NOMO-1 (cell line): ENCODE data around the gene PDCD1.

Experiments
- DNase-seq, 2 experiments: peaks; one replicate each; lab custom pipeline; 2025; ENCODE audit not compliant: unreplicated experiment in 2 of 2; lab: John Stamatoyannopoulos, UW

The PDCD1 gene

DNA sequence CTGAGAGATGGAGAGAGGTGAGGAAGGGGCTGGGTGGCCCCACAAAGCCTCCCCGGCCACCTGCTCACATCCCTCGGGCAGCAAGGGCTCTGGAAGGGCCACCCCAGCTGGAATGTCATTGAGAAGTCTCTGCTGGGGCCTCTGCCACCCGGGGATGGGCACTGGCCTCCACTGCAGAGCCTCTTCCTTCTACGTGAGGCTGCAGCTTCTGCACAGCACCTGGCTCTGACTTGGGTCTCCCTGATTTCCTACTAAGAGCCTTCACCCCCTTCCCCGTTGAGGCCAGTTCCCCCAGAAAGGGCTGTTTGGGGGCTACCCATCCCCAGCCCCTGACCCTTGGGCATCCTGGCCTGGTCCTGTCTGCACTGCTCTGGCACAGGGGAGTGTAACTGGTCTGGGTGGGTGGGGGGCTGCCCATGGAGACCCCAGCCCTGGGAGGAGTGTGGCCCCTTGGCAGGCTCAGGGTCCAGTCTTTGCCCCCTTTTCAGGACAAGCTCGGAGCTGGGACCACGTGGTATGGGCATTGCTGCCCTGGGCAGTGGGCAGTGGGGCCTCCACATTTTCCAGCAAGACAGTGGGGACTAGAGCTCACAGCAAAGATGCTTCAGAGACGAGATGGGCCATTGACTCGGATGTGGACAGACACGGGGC, 5.6 kb downstream of the PDCD1 start:
- DNase-seq = no peak

DNA sequence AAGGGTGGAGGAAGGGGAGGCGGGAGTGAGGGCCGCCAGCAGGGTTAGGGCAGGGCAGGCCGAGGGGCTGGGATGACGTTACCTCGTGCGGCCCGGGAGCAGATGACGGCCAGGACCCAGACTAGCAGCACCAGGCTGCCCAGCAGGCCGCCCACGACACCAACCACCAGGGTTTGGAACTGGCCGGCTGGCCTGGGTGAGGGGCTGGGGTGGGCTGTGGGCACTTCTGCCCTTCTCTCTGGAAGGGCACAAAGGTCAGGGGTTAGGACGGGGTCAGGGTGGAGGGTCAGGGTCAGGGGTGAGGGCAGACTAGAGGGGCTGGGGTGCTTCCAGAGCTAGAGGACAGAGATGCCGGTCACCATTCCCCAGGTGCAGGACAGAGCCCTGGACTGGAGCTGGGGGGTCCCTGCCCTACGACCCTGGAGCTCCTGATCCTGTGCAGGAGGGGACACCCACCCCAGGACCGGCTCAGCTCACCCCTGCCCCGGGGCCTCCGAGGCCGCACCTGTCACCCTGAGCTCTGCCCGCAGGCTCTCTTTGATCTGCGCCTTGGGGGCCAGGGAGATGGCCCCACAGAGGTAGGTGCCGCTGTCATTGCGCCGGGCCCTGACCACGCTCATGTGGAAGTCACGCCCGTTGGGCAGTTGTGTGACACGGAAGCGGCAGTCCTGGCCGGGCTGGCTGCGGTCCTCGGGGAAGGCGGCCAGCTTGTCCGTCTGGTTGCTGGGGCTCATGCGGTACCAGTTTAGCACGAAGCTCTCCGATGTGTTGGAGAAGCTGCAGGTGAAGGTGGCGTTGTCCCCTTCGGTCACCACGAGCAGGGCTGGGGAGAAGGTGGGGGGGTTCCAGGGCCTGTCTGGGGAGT, 6.3 kb downstream of the PDCD1 start:
- DNase-seq = no peak

DNA sequence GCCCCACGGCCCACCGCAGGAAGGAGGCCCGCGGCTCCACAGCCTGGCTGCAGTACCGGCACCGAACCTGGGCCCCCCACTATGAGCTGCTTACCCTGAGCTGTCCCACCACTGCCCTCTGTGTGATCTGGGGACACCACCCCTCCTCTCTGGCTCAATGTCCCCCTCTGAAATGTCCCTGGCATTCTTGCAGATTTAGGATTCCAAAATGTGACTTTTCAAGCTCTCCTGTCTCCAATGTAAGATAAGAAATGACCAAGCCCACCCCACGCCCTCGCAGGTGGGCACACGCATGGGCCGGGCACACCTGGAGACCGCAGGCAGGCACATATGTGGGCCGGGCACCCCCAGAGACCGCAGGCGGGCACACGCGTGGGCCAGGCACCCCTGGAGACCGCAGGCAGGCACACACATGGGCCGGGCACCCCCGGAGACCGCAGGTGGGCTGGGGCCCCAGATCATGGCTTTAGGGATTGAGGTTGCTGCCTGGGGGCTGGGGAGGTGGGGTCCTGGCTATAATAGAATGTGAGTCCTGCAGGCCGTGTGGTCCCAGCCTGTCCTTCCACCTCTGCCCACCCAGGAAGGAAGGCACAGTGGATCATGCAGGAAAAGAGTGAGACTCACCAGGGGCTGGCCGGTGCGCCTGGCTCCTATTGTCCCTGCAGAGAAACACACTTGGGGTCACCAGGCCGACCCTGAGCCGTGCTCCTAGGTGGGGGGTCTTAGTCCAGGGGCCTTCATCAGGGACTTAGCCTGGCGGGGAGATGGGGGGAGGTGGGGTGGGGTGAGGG, 7.2 kb downstream of the PDCD1 start:
- DNase-seq = no peak

DNA sequence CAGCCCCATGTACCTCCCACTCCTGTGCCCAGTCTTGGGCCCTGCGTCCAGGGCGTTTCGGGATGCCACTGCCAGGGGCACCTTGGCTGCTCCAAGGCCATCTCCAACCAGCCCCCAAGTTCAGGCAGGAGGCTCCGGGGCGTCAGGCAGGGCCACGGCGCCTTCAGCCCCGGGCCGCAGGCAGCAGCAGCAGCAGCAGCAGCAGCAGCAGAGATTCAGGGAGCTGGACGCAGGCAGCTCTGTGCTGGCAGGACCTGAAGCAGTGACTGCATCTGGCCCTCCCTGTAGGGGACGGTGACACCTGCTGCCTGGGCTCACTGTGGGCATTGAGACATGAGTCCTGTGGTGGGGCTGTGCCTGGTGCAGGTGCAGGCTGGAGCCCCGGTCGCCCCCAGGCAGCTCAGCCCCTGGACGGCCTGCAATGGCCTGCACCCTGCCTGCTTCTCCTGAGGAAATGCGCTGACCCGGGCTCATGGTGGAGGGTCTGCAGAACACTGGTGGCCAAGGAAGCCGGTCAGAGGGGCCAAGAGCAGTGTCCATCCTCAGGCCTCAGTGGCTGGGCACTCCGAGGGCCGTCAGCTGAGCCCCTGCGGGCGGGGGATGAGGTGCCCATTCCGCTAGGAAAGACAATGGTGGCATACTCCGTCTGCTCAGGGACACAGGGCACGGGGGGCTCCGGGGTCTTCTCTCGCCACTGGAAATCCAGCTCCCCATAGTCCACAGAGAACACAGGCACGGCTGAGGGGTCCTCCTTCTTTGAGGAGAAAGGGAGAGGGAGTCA, 8.0 kb downstream of the PDCD1 start:
- DNase-seq = no peak

DNA sequence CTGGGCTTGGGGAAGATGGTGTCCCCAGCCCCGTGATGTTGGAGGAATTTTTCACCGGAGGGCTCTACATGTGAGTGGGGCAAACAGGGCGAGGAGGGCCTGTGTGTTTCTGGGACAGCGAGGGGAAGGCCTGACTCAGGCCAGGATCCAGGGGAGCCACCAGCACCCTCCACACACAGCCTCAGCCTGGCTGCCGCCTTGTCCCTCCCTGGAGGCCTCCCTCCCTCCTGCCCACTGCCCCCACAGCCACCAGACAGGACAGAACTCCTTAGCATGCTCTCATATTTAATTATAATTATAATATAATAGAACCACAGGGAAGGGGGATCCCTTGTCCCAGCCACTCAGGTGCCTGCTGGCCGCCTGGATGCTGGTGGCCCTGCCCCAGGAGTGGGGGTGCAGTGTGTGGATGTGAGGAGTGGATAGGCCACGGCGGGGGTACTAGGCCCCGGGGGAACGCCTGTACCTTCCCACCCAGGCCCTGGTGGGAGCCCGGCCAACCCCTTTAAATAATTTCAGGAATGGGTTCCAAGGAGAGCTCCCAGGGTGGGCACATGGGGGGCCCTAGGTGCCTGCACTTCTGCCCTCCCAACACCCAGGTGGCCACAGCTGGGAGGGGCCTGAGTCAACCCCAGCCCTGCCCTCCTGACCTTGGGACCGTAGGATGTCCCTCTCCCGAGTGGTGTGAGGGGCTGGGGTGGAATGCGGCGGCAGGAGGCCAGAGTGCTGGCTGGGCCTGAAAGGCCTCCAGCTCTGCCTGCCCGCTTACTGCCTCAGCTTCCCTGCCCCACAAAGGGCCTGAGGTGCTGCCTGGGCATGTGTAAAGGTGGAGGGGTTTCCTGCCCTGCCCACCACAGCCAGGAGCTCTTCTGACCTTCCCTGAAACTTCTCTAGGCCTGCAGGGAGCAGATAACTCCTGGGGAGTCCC, 8.8 kb downstream of the PDCD1 start:
- DNase-seq = no peak

DNA sequence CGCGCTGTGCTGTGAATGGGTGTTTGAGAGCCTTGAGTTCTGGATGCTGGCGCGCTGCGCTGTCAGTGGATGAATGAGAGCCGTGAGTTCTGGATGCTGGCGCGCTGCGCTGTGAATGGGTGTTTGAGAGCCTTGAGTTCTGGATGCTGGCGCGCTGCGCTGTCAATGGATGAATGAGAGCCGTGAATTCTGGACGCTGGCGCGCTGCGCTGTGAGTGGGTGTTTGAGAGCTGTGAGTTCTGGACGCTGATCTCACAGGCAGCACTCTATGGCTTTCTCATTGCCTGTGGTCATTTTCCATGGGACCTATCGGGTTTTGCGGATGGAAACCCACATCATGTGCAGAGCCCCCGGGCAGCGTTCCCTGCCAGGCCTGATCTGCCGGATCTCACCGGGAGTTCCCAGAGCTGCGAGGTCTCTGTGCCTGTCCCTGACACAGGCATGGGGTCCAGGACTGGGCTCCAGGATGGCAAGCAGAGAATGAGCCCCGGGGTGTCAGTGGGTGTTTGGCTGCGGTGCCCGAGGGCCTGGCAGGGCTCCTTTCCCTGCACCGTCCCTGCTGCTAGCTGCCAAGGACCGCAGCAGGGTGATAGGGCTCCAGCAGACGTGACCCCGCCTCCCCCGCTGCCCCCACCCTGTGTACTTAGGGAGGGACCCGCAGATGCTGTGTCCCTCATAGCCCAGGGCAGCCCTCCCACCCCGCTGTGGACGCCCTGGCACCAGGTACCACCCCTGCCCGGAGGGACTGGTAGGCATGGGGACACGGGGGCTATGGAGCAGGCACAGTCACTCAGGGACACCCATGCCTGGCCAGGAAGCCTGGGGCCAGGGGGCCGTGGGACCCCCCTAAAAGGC, 9.7 kb downstream of the PDCD1 start:
- DNase-seq = no peak

DNA sequence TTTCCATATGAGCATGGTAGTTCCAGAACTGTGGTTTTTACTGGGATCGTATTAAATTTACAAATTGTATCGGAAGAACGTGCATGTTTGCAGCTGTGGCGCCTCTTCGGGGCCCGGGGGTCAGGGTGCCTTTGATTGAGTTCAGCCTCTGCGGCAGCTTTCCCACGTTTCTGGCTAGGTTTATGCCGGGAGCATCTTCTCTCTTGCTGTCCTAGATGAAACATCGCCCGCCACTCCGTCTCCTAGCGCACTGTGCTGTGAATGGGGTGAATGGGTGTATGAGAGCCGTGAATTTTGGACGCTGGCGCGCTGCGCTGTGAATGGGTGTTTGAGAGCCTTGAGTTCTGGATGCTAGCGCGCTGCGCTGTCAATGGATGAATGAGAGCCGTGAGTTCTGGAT, 12.3 kb downstream of the PDCD1 start:
- no peak for DNase-seq

DNA sequence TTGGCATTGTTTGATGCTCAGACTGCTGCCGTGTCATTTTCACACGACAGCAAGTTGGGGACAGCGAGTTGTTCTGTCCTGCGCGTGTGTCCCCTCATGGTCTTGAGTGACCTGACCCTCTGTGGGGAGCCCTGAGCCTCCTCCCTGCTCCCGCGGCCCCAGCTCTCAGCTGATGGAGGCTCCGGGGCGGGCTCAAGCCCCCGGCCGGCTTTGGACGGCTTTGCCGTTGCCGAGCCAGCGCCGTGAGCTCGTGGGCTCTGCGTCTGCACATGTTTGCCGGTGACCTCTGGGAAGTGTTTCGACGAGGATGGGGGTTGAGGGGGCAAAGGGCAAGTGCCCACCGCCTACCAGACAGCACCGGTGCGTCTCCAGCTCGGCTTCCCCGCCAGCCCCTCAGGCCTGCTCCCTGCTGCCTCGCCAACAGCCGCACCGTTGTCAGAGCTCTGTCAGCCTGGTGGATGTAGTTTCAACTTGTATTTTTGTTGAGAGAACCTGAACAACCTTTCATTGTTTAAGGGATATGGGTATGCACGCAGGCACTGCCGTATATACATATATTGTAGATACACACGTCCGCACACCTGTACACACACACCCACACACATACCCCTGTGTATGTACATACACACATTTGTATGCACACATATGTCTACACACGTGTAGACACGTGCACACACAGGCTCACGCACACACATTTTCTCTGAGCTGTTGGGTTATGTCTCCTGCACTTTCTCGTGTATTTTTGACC, 13.7 kb downstream of the PDCD1 start:
- DNase-seq = no peak

DNA sequence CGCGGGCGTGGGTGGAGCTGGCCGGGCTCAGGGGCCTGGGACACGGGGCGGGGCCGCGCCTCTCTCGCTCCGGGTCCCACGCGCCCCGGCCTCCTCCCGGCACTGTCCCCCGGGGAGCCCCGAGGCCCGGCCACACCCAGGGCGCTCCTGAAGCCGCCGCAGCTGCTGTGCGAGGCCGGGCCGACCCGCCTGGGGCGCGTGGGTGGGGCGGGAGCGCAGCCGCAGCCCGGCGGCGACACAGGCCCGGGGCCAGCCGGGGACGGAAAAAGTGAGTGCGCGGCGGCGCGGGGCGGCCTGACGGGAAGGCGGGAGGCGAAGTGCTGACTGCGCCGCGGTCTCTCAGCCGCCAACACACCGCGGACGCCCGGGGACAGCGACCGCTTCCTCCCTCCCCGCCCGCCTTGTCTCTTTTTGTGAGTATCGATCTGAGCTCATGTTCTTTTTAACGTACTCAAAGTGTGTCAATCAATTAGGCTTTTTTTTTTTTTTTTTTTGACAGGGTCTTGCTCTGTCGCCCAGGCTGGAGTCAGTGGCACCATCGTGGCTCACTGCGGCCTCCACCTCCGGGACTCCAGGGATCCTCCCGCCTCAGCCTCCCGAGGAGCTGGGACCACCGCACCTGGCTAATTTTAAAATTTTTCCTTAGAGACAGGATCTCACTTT, 14.5 kb downstream of the PDCD1 start:
- DNase-seq = peak; percentile 58 to 61

DNA sequence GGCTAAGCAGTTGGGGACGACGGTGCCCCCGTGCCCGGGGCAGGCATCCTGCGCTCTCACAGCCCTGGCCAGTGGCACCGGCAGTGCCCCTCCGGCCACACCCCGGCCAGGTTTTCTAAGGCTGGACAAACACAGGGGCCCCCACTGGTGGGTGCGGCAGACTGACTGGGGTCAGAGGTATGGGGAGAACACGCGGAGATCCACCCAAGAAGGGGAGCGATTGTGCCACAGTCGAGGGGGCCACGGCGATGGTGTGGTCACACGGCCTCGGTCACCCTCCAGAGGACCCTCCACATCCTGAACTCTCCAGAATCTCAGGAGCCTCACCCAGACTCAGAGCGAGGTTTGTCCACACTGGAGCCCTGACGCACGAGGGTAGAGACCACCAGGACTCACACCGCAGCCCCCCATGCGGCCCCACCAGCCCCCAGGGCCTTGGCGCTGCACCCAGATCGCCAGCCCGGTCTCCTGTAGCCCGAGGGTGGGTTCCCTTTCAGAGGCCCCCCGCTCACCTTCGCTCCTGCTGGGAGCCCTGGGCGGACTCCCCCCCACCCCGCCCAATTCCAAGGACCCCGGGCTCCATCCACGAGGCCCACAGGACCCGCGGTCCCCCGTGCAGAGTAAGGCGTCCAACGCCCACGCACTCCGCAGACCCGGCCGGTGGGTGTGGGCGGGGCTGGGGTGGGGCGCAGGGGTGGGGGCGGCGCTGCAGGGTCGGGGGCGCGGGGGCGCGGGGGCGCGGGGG, 15.2 kb downstream of the PDCD1 start:
- DNase-seq = no peak

DNA sequence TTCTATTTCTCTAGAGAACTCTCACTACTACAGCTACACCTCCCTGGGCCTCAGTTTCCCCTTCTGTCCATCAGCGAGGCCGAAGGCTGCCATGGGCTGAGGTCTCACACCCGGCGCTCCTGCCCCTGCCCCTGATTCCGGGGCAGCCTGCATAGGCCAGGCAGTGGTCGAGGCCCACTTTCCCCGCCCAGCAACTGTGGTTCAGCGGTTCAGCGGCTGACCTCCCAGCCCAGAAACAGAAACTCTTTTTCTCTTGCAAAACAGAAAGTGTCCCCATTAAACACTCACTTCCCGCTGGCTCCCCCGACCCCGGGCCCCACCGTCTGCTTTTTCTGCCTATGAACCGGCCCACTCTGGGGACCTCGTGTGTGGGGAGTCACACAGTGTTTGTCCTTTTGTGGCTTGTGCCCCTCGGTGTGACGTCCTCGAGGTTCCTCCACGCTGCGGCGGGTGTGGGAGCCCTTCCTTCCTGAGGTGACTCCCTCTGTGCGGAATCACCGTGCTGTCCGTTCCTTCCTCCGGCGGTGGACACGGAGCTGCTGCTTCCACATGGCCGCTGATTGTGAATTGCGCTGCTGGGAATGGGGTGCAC, 16.0 kb downstream of the PDCD1 start:
- DNase-seq = peak; percentile 68 to 82

DNA sequence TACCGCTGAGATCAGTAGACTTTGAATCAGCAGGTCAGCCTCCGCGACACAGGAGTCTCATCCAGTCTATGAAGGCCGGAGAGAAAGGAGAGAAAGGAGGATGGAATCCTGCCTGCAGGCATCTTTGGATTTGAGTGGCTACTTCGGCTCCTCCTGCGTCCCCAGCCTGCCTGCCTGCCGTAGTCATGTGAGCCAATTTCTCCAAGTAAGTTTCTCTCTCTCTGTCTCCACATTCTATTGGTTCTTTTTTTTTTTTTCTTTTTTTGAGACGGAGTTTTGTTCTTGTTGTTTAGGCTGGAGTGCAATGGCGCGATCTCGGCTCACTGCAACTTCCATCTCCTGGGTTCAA, 16.7 kb downstream of the PDCD1 start:
- no peak for DNase-seq

DNA sequence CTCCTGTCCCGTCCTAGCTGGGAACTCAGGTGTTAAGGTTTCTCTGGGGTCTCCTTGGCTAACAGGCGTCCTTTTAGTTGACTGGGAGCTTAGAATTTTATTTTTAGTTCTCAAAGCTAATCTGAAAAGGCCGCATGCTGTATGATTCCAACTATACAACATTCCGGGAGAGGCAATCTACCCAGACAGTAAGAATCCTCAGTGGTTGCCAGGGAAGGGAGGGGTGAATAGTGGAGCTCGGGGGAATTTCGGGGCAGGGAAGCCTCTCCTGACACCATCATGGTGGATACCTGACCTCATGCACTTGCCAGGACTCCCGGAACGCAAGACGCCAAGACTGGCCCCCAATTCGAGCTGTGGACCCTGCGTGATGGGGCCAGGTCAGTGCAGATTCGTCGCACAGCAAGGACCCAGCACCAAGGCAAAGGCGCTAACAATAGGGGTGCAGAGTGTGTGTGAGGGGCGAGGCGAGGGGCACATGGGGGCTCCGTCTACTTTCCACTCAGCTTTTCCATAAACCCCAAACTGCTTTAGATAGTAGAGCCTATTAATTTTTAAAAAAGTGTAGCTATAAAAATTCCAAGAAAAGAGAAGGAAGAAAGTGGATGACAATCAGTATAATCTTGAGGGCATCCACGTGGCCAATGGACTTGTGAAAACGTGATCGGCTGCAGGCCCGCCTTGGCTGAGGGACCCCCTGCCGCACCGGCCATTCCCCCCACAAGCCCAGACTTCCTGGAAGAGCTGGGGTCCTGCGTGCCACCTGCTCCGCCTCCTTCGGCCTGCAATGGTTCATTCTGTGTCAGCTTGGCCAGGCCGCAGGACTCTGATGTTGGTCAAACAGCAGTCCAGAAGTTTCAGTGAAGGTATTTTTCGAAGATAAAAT, 17.3 kb downstream of the PDCD1 start:
- no peak for DNase-seq

DNA sequence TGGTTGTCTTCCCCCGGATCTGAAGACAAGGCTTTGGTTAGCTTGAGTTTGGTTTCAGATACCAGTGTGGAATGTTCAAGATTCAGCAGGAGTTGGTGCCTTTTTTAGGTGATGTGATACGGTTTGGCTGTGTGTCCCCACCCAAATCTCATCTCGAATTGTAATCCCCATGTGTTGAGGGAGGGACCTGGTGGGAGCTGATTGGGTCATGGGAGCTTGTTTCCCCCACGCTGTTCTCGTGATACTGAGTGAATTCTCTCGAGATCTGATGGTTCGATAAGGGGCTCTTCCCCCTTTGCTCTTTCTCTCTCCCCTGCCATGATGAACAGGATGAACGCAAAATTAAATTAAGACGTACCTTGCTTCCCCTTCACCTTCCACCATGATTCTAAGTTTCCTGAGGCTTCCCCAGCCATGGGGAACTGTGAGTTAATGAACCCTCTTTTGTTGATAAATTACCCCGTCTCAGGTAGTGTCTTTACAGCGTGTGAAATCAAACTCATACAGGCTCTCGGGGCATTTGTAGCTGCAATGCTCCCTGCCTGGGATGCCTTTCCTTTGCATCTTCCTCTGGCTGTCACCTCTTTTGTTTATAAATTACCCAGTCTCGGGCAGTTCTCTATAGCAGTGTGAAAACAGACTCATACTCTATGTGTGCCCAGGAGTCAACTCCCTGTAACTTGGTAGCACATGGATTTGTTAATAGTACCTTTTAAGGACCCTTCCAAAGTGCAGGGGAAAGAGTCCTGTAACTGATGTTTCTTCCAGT, 21.3 kb downstream of the PDCD1 start:
- DNase-seq = no peak

DNA sequence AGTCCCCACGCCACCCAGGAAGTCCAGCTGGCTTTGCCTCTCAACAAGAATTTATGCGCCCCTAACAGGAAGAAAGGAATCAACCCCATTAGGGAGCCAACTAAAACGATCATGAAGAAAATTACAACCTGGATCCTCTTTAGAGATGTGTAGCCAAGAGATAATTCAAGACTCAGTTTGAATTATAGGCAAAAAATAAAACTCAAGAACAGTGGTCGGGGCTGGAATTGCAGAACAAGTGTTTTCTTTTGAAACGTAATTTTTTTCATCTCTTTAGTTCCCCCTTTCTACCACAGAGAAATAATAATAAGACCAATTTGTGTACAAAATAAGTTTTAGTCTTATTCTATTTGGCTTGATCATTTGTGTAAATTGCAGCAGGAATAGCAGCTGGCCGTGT, 22.4 kb downstream of the PDCD1 start:
- DNase-seq = peak in 1 of 2 experiments; percentile 29
